ENCODE data around the gene SPG7.

DNA sequence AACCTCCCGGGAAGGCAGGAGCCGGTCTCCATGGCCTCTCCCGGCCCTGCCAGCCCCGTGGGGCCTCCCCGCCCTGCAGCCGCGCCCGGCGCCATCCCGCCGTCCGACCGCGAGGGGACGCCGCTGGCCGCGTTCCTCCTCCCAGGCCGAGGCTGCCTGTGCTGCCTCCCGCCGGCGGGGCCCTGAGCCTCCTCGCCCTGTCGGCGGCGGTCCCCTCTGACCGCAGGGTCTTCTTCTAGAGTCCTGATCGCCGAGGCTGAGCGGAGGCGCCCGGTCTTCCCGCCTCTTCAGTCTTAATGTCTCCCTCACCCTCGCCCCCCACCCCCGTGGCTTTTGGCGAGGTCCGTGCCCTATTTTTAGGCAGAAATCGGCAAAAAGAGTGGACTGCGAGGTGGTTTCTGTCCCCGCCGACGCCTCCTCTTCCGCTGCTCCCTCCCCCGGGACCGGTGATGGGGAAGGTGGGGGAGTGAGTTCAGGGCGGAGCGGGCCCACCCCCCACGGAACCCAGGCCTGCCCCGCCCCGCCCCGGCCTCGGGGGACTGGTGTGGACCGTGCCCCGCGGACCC, 66.6 kb downstream of the SPG7 start:
- no peak for TF ChIP-seq POLR2A (IDR thresholded peaks at IDR 0.05)
- TF ChIP-seq, protein P1, sequence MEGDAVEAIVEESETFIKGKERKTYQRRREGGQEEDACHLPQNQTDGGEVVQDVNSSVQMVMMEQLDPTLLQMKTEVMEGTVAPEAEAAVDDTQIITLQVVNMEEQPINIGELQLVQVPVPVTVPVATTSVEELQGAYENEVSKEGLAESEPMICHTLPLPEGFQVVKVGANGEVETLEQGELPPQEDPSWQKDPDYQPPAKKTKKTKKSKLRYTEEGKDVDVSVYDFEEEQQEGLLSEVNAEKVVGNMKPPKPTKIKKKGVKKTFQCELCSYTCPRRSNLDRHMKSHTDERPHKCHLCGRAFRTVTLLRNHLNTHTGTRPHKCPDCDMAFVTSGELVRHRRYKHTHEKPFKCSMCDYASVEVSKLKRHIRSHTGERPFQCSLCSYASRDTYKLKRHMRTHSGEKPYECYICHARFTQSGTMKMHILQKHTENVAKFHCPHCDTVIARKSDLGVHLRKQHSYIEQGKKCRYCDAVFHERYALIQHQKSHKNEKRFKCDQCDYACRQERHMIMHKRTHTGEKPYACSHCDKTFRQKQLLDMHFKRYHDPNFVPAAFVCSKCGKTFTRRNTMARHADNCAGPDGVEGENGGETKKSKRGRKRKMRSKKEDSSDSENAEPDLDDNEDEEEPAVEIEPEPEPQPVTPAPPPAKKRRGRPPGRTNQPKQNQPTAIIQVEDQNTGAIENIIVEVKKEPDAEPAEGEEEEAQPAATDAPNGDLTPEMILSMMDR (IDR thresholded peaks at IDR 0.05): peak in 3 of 4 experiments; percentile 31 to 70 (median 56)
